IMR-90 (cell line): ENCODE measurements around the gene ARMC3. TPM values are rescaled to one million over a fixed set of nuclear protein-coding genes. Genes with fewer than 3 reads are reported as not detected.

ENCODE experiments used
- ATAC-seq: fragments of 200-7000 bp; cut with Tn5 transposase; 2 replicates; pipeline ENCODE4 v1.9.1; 2020; ENCODE audit warnings: low read depth, mild to moderate bottlenecking, moderate library complexity
- BruUV-seq: library from RNA; stranded (reverse); fragments of 400-500 nt; replicated peaks from 2 replicates; lab custom pipeline; 2021; lab: Mats Ljungman, UMichigan
- CTCF ChIA-PET: fragments of 300-600 bp; formaldehyde crosslinking; extraction: SDS; loops from one replicate; lab custom pipeline; 2021; ENCODE audit warnings: antibody characterized with exemption; lab: Yijun Ruan, JAX
- POLR2A ChIA-PET: fragments of 300-600 bp; sonication (Branson Sonifier 250); formaldehyde crosslinking; loops from one replicate; lab custom pipeline; 2022; ENCODE audit warnings: antibody characterized with exemption; ENCODE audit not compliant: unreplicated experiment; lab: Charles Lee
- DNase-seq: peaks from one replicate; pipeline ENCODE4 v3.0.0; 2013
- H2AFZ ChIP-seq: replicated peaks from 2 replicates; pipeline ENCODE3; 2013; ENCODE audit warnings: low read length, mild to moderate bottlenecking; ENCODE audit not compliant: poor library complexity
- H2AK5ac ChIP-seq: 2 replicates; pipeline ENCODE4 v1.6.1; 2013; ENCODE audit warnings: low read depth, low read length, inconsistent platforms
- H2AK9ac ChIP-seq: replicated peaks from 2 replicates; pipeline ENCODE3; 2013; ENCODE audit warnings: mild to moderate bottlenecking, low read depth, low read length, moderate library complexity; ENCODE audit not compliant: poor library complexity
- H2BK120ac ChIP-seq: 2 replicates; pipeline ENCODE4 v1.6.1; 2013; ENCODE audit warnings: low read depth, low read length, inconsistent platforms
- H2BK15ac ChIP-seq: 3 replicates; pipeline ENCODE4 v1.6.1; 2013; ENCODE audit warnings: low read depth, low read length, inconsistent platforms
- H2BK20ac ChIP-seq: 2 replicates; pipeline ENCODE4 v1.6.1; 2013; ENCODE audit warnings: low read depth, mild to moderate bottlenecking, inconsistent platforms, low read length, moderate library complexity
- H2BK5ac ChIP-seq: 2 replicates; pipeline ENCODE4 v1.6.1; 2013; ENCODE audit warnings: mild to moderate bottlenecking, low read depth, low read length, inconsistent platforms; ENCODE audit not compliant: poor library complexity, severe bottlenecking
- H3K14ac ChIP-seq: replicated peaks from 2 replicates; pipeline ENCODE4 v1.6.1; 2013; ENCODE audit warnings: low read depth, low read length, inconsistent platforms
- H3K18ac ChIP-seq: 2 replicates; pipeline ENCODE4 v1.6.1; 2013; ENCODE audit warnings: low read depth, low read length, control low read depth
- H3K23ac ChIP-seq: 2 replicates; pipeline ENCODE4 v1.6.1; 2013; ENCODE audit warnings: low read depth, low read length, inconsistent platforms
- H3K27ac ChIP-seq: 2 replicates; pipeline ENCODE4 v1.5.1; 2013; ENCODE audit warnings: mild to moderate bottlenecking, control low read depth, low read length; ENCODE audit not compliant: insufficient read depth
- H3K27me3 ChIP-seq: 2 replicates; pipeline ENCODE4 v1.6.1; 2013; ENCODE audit warnings: low read length; ENCODE audit not compliant: control insufficient read depth, insufficient read depth
- H3K36me3 ChIP-seq: 2 replicates; pipeline ENCODE4 v1.6.1; 2013; ENCODE audit warnings: low read length, mixed read lengths; ENCODE audit not compliant: control insufficient read depth, insufficient read depth
- H3K4ac ChIP-seq: 2 replicates; pipeline ENCODE4 v1.6.1; 2013; ENCODE audit warnings: low read depth, low read length, inconsistent platforms
- H3K4me1 ChIP-seq: 2 replicates; pipeline ENCODE4 v1.6.1; 2013; ENCODE audit warnings: low read length, mixed read lengths; ENCODE audit not compliant: control insufficient read depth, insufficient read depth
- H3K4me2 ChIP-seq: 2 replicates; pipeline ENCODE4 v1.6.1; 2013; ENCODE audit warnings: low read depth, mild to moderate bottlenecking, control low read depth, low read length, moderate library complexity
- H3K4me3 ChIP-seq: 2 replicates; pipeline ENCODE4 v1.5.1; 2013; ENCODE audit warnings: low read depth, mild to moderate bottlenecking, control low read depth, low read length, moderate library complexity; ENCODE audit not compliant: insufficient read depth
- H3K56ac ChIP-seq: 2 replicates; pipeline ENCODE4 v1.6.1; 2013; ENCODE audit warnings: low read length, inconsistent platforms; ENCODE audit not compliant: insufficient read depth; ENCODE audit errors: extremely low read depth
- H3K79me1 ChIP-seq, 2 experiments: 2 replicates each; pipeline ENCODE4 v1.6.1; 2013; ENCODE audit warnings: low read length in 2 of 2, inconsistent platforms in 1 of 2, low read depth in 1 of 2
- H3K9ac ChIP-seq: 2 replicates; pipeline ENCODE4 v1.6.1; 2013; ENCODE audit warnings: low read depth, low read length, control low read depth
- H3K9me1 ChIP-seq: 2 replicates; pipeline ENCODE4 v1.6.1; 2013; ENCODE audit warnings: low read length, inconsistent platforms; ENCODE audit not compliant: insufficient read depth
- H3K9me3 ChIP-seq: 2 replicates; pipeline ENCODE4 v1.6.1; 2013; ENCODE audit warnings: low read length; ENCODE audit not compliant: control insufficient read depth, insufficient read depth
- H4K20me1 ChIP-seq: 2 replicates; pipeline ENCODE4 v1.6.1; 2013; ENCODE audit warnings: low read length, inconsistent platforms; ENCODE audit not compliant: insufficient read depth
- H4K5ac ChIP-seq: 2 replicates; pipeline ENCODE4 v1.6.1; 2013; ENCODE audit warnings: mild to moderate bottlenecking, low read depth, low read length, control low read depth
- H4K8ac ChIP-seq, 2 experiments: 2 replicates each; pipeline ENCODE4 v1.6.1; 2013; ENCODE audit warnings: low read depth in 2 of 2, low read length in 2 of 2, control low read depth in 1 of 2, inconsistent platforms in 1 of 2
- H4K91ac ChIP-seq: 2 replicates; pipeline ENCODE4 v1.6.1; 2013; ENCODE audit warnings: low read depth, low read length, inconsistent platforms; ENCODE audit not compliant: insufficient read depth
- BHLHE40 ChIP-seq: fragments of 150-350 bp; IDR thresholded peaks from 2 replicates; pipeline ENCODE4 v1.6.1; 2016; ENCODE audit warnings: mild to moderate bottlenecking, low read depth, low read length
- CEBPB ChIP-seq: IDR thresholded peaks from 2 replicates; pipeline ENCODE4 v1.6.1; 2012; ENCODE audit warnings: low read depth, low read length, improper control_type of control experiment
- CHD1 ChIP-seq: IDR thresholded peaks from 2 replicates; pipeline ENCODE4 v1.6.1; 2012; ENCODE audit warnings: low read depth, low read length, improper control_type of control experiment
- FOS ChIP-seq: fragments of 150-350 bp; IDR thresholded peaks from 2 replicates; pipeline ENCODE4 v1.6.1; 2016; ENCODE audit warnings: low read depth, low read length
- MAFK ChIP-seq: IDR thresholded peaks from 2 replicates; pipeline ENCODE4 v1.6.1; 2012; ENCODE audit warnings: low read depth, low read length, improper control_type of control experiment
- MAZ ChIP-seq: IDR thresholded peaks from 2 replicates; pipeline ENCODE4 v1.6.1; 2012; ENCODE audit warnings: low read depth, mild to moderate bottlenecking, low read length, improper control_type of control experiment, moderate library complexity, borderline replicate concordance
- MXI1 ChIP-seq: IDR thresholded peaks from 2 replicates; pipeline ENCODE4 v1.6.1; 2012; ENCODE audit warnings: low read depth, mild to moderate bottlenecking, low read length, moderate library complexity, borderline replicate concordance
- NFE2L2 ChIP-seq: fragments of 150-350 bp; IDR thresholded peaks from 2 replicates; pipeline ENCODE4 v1.6.1; 2016; ENCODE audit warnings: low read depth, mild to moderate bottlenecking, low read length
- POLR2A ChIP-seq: IDR thresholded peaks from 2 replicates; pipeline ENCODE4 v1.6.1; 2012; ENCODE audit warnings: mild to moderate bottlenecking, low read depth, low read length
- RAD21 ChIP-seq: IDR thresholded peaks from 2 replicates; pipeline ENCODE4 v1.6.1; 2012; ENCODE audit warnings: low read length, improper control_type of control experiment
- RCOR1 ChIP-seq: IDR thresholded peaks from 2 replicates; pipeline ENCODE4 v1.6.1; 2012; ENCODE audit warnings: mild to moderate bottlenecking, low read length, improper control_type of control experiment; ENCODE audit not compliant: insufficient replicate concordance
- RFX5 ChIP-seq: IDR thresholded peaks from 2 replicates; pipeline ENCODE4 v1.8.0; 2012; ENCODE audit warnings: low read depth, mild to moderate bottlenecking, low read length, moderate library complexity
- SMC3 ChIP-seq: fragments of 150-350 bp; IDR thresholded peaks from 2 replicates; pipeline ENCODE4 v1.6.1; 2016; ENCODE audit warnings: low read depth, mild to moderate bottlenecking, antibody characterized with exemption, low read length, moderate library complexity
- WGBS, 2 experiments: methylation state at CpG; one replicate each; pipeline versions ENCODE4 v1.1.5 to v1.1.7; 2013; ENCODE audit warnings: missing lambda C conversion rate in 2 of 2; ENCODE audit not compliant: insufficient read length in 1 of 2; ENCODE audit errors: extremely low coverage in 2 of 2; 5-methylcytosine and 5-hydroxymethylcytosine counted together
- dilution Hi-C: fragments of 300-500 bp; cut with HindIII; formaldehyde crosslinking; loops from one replicate; pipeline ENCODE4 v1.14.3; 2018; ENCODE audit warnings: low sequenced_read_pairs; ENCODE audit not compliant: unreplicated experiment
- in situ Hi-C: fragments of 300-500 bp; cut with MboI; formaldehyde crosslinking; loops from 3 replicates; pipeline ENCODE4 v1.14.3; 2019; ENCODE audit warnings: low sequenced_read_pairs, inconsistent platforms, mixed read lengths
- intact Hi-C: fragments of 100-400 bp; cut with micrococcal nuclease; formaldehyde crosslinking; loops from 2 replicates; pipeline ENCODE4 v1.10.0; 2022
- polyA plus RNA-seq, 3 experiments: library from polyadenylated mRNA; depleted of rRNA; stranded (reverse); fragments of >200 nt; gene quantifications; 2 replicates each; pipeline ENCODE4 v1.2.3, GENCODE V29; 2012; ENCODE audit warnings: low replicate concordance in 1 of 3
- total RNA-seq: library from RNA; depleted of rRNA; stranded (reverse); fragments of >200 nt; gene quantifications from 2 replicates; pipeline ENCODE4 v1.2.3, GENCODE V29; 2012
- TF ChIP-seq, protein P1 (sequence below): conservative IDR thresholded peaks from 2 replicates; pipeline ENCODE4 v1.5.1; 2012; ENCODE audit warnings: mild to moderate bottlenecking, low read depth, low read length, improper control_type of control experiment
- TF ChIP-seq, protein P2 (sequence below): fragments of 150-350 bp; IDR thresholded peaks from 2 replicates; pipeline ENCODE4 v1.6.1; 2016; ENCODE audit warnings: low read depth, mild to moderate bottlenecking, low read length, moderate library complexity, borderline replicate concordance
- TF ChIP-seq, protein P3 (sequence below): fragments of 150-350 bp; IDR thresholded peaks from 2 replicates; pipeline ENCODE4 v1.6.1; 2017; ENCODE audit warnings: mild to moderate bottlenecking, antibody characterized with exemption, low read length, low read depth

The ARMC3 gene
- total and polyA plus RNA-seq, 2 of the 4 experiments (the other 2 are of a cell fraction), result not detected

DNA sequence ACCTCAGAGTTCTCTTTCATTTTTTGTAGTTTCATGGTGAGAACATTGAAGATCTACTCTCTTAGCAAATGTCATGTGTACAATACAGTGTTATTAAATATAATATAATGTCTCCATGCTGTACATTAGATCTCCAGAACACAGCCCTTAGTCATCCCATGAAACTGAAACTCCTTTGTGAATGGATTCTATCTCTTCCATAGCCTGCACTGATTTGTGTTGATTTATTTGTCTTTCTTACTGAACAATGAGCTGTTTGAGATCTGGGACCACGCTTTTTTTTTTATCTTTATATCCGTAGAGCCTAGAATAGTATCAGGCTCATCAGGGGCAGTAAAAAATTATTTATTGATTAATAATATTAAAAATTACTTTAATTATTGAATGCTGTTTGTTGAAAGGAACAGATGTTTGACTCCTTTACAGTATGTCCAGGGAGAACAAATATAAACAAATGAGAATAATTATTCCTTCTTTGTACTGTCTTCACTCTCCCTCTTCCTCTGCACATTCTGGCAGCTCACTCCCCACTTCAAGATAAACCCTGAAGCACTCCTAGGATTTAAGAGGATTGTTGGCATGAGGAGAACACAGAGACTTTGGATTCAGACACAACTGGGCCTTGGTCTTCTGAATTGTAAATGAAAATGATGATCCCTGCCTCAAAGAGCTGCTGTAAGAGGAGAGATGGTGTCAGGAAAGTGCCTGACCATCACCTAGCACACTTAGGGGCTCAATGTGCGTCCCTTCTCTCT is 85.9 kb downstream of the ARMC3 start:
- Histone ChIP-seq H2BK120ac (no peak overlapping the region), H2BK20ac (no peak overlapping the region), H3K4me1 (no peaks in the 10 kb centered on the region), H2BK15ac (no peak overlapping the region), H3K4me3 (no peak overlapping the region), H3K9me3 (no peaks in the 10 kb centered on the region), H3K23ac (no peak overlapping the region), H3K9ac (no peak overlapping the region), H2AFZ (no peak overlapping the region), H3K18ac (no peak overlapping the region), H3K4me2 (no peak overlapping the region), H2BK5ac (no peak overlapping the region), H3K79me1 (no peaks in the 10 kb centered on the region), H4K20me1 (no peaks in the 10 kb centered on the region), H4K5ac (no peak overlapping the region), H2AK9ac (no peak overlapping the region), H4K91ac (no peak overlapping the region), H3K14ac (no peak overlapping the region), H3K27me3 (no peaks in the 10 kb centered on the region), H3K27ac (no peak overlapping the region), H3K56ac (no peak overlapping the region), H4K8ac (no peak overlapping the region), H2AK5ac (no peak overlapping the region), H3K4ac (no peak overlapping the region), H3K36me3 (no peaks in the 10 kb centered on the region), H3K9me1 (no peaks in the 10 kb centered on the region)
- dilution Hi-C loops, result no loop called here
- WGBS, 2 experiments, result no CpG with 5 or more reads among the region's 3 CpGs
- TF ChIP-seq RCOR1 (no peak), MAZ (no peak), NFE2L2 (no peak), RFX5 (no peak), FOS (no peak), CEBPB (no peak), CHD1 (no peak), POLR2A (no peak), MAFK (no peak), BHLHE40 (no peak), SMC3 (no peak), RAD21 (no peak), MXI1 (no peak)
- TF ChIP-seq, protein P1, sequence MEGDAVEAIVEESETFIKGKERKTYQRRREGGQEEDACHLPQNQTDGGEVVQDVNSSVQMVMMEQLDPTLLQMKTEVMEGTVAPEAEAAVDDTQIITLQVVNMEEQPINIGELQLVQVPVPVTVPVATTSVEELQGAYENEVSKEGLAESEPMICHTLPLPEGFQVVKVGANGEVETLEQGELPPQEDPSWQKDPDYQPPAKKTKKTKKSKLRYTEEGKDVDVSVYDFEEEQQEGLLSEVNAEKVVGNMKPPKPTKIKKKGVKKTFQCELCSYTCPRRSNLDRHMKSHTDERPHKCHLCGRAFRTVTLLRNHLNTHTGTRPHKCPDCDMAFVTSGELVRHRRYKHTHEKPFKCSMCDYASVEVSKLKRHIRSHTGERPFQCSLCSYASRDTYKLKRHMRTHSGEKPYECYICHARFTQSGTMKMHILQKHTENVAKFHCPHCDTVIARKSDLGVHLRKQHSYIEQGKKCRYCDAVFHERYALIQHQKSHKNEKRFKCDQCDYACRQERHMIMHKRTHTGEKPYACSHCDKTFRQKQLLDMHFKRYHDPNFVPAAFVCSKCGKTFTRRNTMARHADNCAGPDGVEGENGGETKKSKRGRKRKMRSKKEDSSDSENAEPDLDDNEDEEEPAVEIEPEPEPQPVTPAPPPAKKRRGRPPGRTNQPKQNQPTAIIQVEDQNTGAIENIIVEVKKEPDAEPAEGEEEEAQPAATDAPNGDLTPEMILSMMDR, result no peak
- TF ChIP-seq, protein P2, sequence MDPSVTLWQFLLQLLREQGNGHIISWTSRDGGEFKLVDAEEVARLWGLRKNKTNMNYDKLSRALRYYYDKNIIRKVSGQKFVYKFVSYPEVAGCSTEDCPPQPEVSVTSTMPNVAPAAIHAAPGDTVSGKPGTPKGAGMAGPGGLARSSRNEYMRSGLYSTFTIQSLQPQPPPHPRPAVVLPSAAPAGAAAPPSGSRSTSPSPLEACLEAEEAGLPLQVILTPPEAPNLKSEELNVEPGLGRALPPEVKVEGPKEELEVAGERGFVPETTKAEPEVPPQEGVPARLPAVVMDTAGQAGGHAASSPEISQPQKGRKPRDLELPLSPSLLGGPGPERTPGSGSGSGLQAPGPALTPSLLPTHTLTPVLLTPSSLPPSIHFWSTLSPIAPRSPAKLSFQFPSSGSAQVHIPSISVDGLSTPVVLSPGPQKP, result no peak
- TF ChIP-seq, protein P3, sequence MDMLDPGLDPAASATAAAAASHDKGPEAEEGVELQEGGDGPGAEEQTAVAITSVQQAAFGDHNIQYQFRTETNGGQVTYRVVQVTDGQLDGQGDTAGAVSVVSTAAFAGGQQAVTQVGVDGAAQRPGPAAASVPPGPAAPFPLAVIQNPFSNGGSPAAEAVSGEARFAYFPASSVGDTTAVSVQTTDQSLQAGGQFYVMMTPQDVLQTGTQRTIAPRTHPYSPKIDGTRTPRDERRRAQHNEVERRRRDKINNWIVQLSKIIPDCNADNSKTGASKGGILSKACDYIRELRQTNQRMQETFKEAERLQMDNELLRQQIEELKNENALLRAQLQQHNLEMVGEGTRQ, result no peak
- intact Hi-C loops, result no loop called here
- DNase-seq (no peak), ATAC-seq (no peak)
- CTCF ChIA-PET, result no interaction called here
- in situ Hi-C loops, result no loop called here
- no TSS peak for BruUV-seq
- POLR2A ChIA-PET, result no interaction called here
